ENCODE measurements around the gene NKIRAS2.
"Not testable (repeated sequence)": the region's sequence is repeated elsewhere in the genome, so short reads cannot be mapped to it uniquely, and the experiment has no call there.

NKIRAS2 gene

GRCh38 chr17:42018339-42018738 is 1.6 kb upstream of the NKIRAS2 start:
- H3K4me3 ChIP-seq (replicated peaks in 1 of 2; ENCODE audit: low read depth in 2 of 2, low read length in 2 of 2) = peak overlapping the region in 1 of 2 donors; percentile 99
- TF ChIP-seq CTCF (IDR thresholded peaks at IDR 0.05; ENCODE audit: low read depth, low read length) = no peak
- DNase-seq (ENCODE audit: low read depth in 2 of 2) = no peak

- no peak for TF ChIP-seq CTCF (IDR thresholded peaks at IDR 0.05; ENCODE audit: low read depth, low read length)
- no peak for DNase-seq (ENCODE audit: low read depth in 2 of 2)
- H3K4me3 ChIP-seq (replicated peaks in 1 of 2; ENCODE audit: low read depth in 2 of 2, low read length in 2 of 2) = no peak overlapping the region
Observed at GRCh38 chr17:42018988-42019387, 902 bp upstream of the NKIRAS2 start.

DNA sequence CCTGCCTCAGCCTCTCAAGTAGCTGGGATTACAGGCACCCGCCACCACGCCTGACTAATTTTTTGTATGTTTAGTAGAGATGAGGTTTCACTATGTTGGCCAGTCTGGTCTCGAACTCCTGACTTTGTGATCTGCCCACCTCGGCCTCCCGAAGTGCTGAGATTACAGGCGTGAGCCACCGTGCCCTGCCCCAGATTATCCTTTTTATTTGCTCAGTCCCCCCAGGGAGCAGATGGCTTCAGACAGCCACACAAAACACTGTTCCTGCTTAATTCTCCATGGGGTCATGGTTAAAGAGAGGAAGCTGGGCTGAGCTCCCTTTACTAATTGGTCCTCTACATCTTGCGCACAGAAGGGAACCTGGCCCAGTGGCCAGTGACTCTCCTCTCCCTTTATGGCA is 955 bp downstream of the NKIRAS2 start:
- DNase-seq (ENCODE audit: low read depth in 2 of 2) = not testable (repeated sequence)
- peak overlapping the region; percentile 90 to 92 for H3K4me3 ChIP-seq (replicated peaks in 1 of 2; ENCODE audit: low read depth in 2 of 2, low read length in 2 of 2)

GRCh38 chr17:42023524-42024349 is 3.8 kb downstream of the NKIRAS2 start:
- DNase-seq (ENCODE audit: low read depth in 2 of 2) = peak in 1 of 2 donors; percentile 18
- no peak for TF ChIP-seq CTCF (IDR thresholded peaks at IDR 0.05; ENCODE audit: low read depth, low read length)
- H3K4me3 ChIP-seq (replicated peaks in 1 of 2; ENCODE audit: low read depth in 2 of 2, low read length in 2 of 2) = no peak overlapping the region

DNA sequence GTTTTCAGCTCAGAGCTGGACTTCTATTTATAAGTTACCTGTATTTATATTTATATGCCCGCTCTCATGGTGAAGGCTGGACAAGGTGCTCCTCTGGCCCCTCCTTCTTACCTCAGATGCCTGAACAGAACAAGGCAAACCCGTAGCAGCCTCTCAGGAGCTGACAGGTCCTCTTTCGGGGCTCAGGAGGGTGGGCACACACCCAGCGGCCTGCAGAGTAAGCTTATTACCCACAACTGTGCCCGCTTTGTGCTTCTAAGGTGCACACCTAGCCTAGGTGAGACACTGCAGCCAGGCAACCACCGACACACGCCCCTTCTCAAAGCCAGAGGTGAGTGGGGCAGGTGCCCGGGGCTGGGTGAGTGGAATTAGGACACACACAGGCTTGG is 5.3 kb downstream of the NKIRAS2 start:
- TF ChIP-seq CTCF (IDR thresholded peaks at IDR 0.05; ENCODE audit: low read depth, low read length) = no peak
- no peak overlapping the region for H3K4me3 ChIP-seq (replicated peaks in 1 of 2; ENCODE audit: low read depth in 2 of 2, low read length in 2 of 2)
- DNase-seq (ENCODE audit: low read depth in 2 of 2) = no peak

DNA sequence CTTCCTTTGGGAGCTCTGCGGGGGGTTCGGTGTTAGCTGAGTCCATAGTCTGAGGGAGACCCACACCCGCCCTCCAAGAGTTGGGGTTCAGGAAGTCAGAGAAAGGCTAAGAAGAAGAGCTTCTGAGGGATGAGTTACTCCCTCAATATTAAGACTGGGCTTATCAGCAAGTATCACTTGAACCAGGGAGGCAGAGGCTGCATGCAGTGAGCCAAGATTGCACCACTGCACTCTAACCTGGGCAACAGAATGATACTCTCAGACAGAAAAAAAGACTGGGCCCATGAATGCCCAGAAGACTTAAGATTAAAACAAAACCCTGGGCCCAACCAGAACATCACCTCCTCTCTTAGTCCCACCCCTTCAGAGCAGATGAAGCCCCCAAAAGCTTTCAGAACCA is 6.0 kb downstream of the NKIRAS2 start:
- no peak overlapping the region for H3K4me3 ChIP-seq (replicated peaks in 1 of 2; ENCODE audit: low read depth in 2 of 2, low read length in 2 of 2)
- DNase-seq (ENCODE audit: low read depth in 2 of 2) = no peak
- no peak for TF ChIP-seq CTCF (IDR thresholded peaks at IDR 0.05; ENCODE audit: low read depth, low read length)

DNA sequence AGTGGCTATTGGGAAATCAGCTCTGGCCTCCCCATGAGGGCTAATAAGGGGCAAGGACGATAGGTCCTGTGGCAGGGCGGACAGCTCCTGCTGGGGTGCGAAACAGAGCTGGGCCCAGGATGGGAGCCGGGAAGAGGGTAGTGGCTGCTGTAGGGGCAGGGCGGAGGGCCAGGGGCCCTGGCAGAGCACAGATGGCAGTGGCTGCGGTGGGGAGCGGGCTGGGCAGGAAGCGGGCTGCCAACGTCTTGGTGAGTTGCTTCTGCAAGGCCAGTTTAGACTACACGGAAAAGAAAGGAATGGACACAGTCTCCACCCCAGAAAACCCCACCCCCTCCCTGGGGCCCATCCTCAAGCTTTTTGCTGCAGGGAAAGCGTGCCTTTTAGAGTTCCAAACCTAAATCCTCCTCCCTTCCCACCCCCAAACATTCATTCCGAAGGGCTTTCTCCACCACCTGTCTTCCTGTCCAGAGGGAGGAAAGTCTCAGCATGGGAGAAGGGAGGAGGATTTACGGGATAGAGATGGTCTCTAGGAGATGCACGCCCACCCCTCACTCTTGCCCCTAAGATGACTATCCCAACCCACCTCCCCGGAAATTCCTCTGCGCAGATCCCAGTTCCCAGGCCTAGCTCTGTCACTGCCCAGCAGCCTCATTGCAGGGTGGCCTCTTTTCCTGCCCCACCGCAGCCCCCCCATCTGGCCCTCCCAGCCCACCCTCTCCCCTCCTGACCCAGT is 7.1 kb downstream of the NKIRAS2 start:
- H3K4me3 ChIP-seq (replicated peaks in 1 of 2; ENCODE audit: low read depth in 2 of 2, low read length in 2 of 2) = no peak overlapping the region
- no peak for DNase-seq (ENCODE audit: low read depth in 2 of 2)
- no peak for TF ChIP-seq CTCF (IDR thresholded peaks at IDR 0.05; ENCODE audit: low read depth, low read length)

All from cardiac fibroblast (primary cell).